ENCODE data around the gene FAM234B. TPM values are rescaled to one million over a fixed set of nuclear protein-coding genes. Genes with fewer than 3 reads are reported as not detected.

Gene FAM234B
- total RNA-seq, 4 donors from 2014 or later = 1.8 to 3.5 (median 2.5) TPM

DNA sequence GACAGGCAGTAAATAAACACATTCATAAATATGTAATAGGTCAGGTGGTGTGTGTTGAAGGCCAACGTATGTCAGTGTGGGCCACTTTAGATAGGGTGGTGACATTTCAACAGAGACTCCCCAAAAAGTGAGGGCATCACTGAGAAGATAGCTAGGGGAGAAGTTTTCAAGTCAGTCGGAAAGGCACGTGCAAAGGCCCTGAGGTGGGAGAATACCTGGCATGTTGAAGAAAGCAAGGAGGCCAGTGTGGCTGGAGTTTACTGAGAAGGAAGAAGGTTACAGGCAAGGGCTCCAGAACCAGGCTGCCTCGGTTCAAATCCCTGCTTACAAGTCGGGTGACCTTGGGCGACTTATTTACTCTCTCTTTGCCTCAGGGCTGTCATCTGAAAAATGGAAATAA is 33.1 kb upstream of the FAM234B start:
- ATAC-seq (no peak), DNase-seq (no peak)
- Histone ChIP-seq H3K4me1 (no peaks in the 10 kb centered on the region), H3K36me3 (no peaks in the 10 kb centered on the region), H3K27ac (no peak overlapping the region), H3K27me3 (no peaks in the 10 kb centered on the region), H3K4me3 (no peak overlapping the region), H3K9me3 (no peaks in the 10 kb centered on the region)
- no peak for TF ChIP-seq POLR2A (IDR thresholded peaks at IDR 0.05)
- TF ChIP-seq, protein P1, sequence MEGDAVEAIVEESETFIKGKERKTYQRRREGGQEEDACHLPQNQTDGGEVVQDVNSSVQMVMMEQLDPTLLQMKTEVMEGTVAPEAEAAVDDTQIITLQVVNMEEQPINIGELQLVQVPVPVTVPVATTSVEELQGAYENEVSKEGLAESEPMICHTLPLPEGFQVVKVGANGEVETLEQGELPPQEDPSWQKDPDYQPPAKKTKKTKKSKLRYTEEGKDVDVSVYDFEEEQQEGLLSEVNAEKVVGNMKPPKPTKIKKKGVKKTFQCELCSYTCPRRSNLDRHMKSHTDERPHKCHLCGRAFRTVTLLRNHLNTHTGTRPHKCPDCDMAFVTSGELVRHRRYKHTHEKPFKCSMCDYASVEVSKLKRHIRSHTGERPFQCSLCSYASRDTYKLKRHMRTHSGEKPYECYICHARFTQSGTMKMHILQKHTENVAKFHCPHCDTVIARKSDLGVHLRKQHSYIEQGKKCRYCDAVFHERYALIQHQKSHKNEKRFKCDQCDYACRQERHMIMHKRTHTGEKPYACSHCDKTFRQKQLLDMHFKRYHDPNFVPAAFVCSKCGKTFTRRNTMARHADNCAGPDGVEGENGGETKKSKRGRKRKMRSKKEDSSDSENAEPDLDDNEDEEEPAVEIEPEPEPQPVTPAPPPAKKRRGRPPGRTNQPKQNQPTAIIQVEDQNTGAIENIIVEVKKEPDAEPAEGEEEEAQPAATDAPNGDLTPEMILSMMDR (IDR thresholded peaks at IDR 0.05 in 4 of 5, conservative IDR thresholded peaks at IDR 0.05 in 1 of 5) = no peak
- in situ Hi-C loops (cut with MboI; ENCODE audit: low sequenced_read_pairs in 4 of 4) = no loop called here
- intact Hi-C loops (cut with DNase I; ENCODE audit: low total_unique reads) = no loop called here

- in situ Hi-C loops (cut with MboI; ENCODE audit: low sequenced_read_pairs in 4 of 4) = no loop called here
- ATAC-seq = no peak
- intact Hi-C loops (cut with DNase I; ENCODE audit: low total_unique reads) = loop anchor here (5.0 to 10.0 kb wide), 2 partner anchors 182 to 209 kb away; no protein-coding TSS in a partner anchor
Observed at GRCh38 chr12:13022851-13023271, 21.3 kb upstream of the FAM234B start.

DNA sequence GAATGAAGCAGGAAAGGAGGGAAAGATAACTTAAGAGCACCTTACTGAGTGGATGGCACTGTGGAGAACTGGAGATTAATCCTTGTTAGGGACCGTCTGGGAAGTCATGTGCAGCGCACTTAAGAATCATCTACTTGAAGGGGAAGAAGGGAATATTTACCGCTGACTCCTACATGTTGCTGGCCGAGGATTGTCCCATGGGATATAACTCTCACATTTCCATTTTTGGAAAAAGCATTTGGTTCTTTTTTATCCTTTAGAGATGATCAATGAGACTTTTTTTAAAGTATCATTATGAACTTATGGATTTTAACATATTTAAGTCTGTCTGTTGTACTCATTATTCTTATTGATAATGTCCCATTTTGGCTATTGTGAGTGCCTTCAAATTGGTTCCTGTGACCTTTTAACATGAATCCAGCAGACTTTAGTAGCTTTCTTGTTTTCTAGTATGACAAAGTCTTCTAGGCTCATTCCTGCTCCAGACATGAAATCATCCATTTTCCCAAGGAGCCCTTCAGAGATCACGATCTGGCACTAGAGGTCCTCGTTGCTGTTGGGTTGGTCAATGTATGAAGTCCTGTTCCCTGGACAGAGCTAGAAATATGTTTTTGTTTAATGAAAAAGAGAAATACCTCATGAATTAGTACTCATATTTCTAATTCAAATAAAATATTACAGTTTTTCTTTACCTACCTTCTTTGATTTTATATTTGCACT is 20.2 kb upstream of the FAM234B start:
- TF ChIP-seq POLR2A (IDR thresholded peaks at IDR 0.05) = no peak
- TF ChIP-seq, protein P1 (IDR thresholded peaks at IDR 0.05 in 4 of 5, conservative IDR thresholded peaks at IDR 0.05 in 1 of 5) = peak in 1 of 5 experiments; percentile 40
- H3K27ac ChIP-seq = no peak overlapping the region
- H3K9me3 ChIP-seq = no peaks in the 10 kb centered on the region
- intact Hi-C loops (cut with DNase I; ENCODE audit: low total_unique reads) = loop anchor here (5.0 to 10.0 kb wide), 2 partner anchors 181 to 208 kb away; no protein-coding TSS in a partner anchor
- DNase-seq (no peak), ATAC-seq (peak in 1 of 2 donors; percentile 80)
- H3K36me3 ChIP-seq = no peaks in the 10 kb centered on the region
- no peak overlapping the region for H3K4me3 ChIP-seq
- in situ Hi-C loops (cut with MboI; ENCODE audit: low sequenced_read_pairs in 4 of 4) = no loop called here
- peaks cover 0 to 4% of the 10 kb centered on the region in 2 donors for H3K4me1 ChIP-seq
- no peaks in the 10 kb centered on the region for H3K27me3 ChIP-seq

More at GRCh38 chr12:13022851-13023271, 21.3 kb upstream of the FAM234B start:
- peaks cover 0 to 4% of the 10 kb centered on the region in 2 donors for H3K4me1 ChIP-seq
- no peak overlapping the region for H3K27ac ChIP-seq
- TF ChIP-seq POLR2A (IDR thresholded peaks at IDR 0.05) = no peak
- TF ChIP-seq, protein P1 (IDR thresholded peaks at IDR 0.05 in 4 of 5, conservative IDR thresholded peaks at IDR 0.05 in 1 of 5) = no peak
- no peaks in the 10 kb centered on the region for H3K9me3 ChIP-seq
- no peak overlapping the region for H3K4me3 ChIP-seq
- DNase-seq = no peak
- no peaks in the 10 kb centered on the region for H3K36me3 ChIP-seq
- H3K27me3 ChIP-seq = no peaks in the 10 kb centered on the region

- intact Hi-C loops (cut with DNase I; ENCODE audit: low total_unique reads) (loop anchor here (5.0 to 10.0 kb wide), 2 partner anchors 180 to 208 kb away; no protein-coding TSS in a partner anchor), in situ Hi-C loops (cut with MboI; ENCODE audit: low sequenced_read_pairs in 4 of 4) (no loop called here)
- no peak overlapping the region for H3K27ac ChIP-seq
- DNase-seq = no peak
- H3K9me3 ChIP-seq = no peaks in the 10 kb centered on the region
- no peak overlapping the region for H3K4me3 ChIP-seq
- ATAC-seq = peak in 1 of 2 donors; percentile 33
- TF ChIP-seq, protein P1 (IDR thresholded peaks at IDR 0.05 in 4 of 5, conservative IDR thresholded peaks at IDR 0.05 in 1 of 5) = no peak
- no peak for TF ChIP-seq POLR2A (IDR thresholded peaks at IDR 0.05)
- H3K27me3 ChIP-seq = no peaks in the 10 kb centered on the region
- peaks cover 0 to 4% of the 10 kb centered on the region in 2 donors for H3K4me1 ChIP-seq
- no peaks in the 10 kb centered on the region for H3K36me3 ChIP-seq
Observed at GRCh38 chr12:13024531-13024916, 19.7 kb upstream of the FAM234B start.
